HG02588 (cell line): ENCODE results near the gene FOXF1.

Experiments used
- ATAC-seq: cut with Tn5 transposase; IDR thresholded peaks from one replicate; pipeline ENCODE4 v1.9.1; 2021; ENCODE audit warnings: mild to moderate bottlenecking, moderate library complexity; ENCODE audit not compliant: unreplicated experiment

The FOXF1 gene

GRCh38 chr16:86531641-86532525 is 21.6 kb downstream of the FOXF1 start:
- ATAC-seq = no peak

DNA sequence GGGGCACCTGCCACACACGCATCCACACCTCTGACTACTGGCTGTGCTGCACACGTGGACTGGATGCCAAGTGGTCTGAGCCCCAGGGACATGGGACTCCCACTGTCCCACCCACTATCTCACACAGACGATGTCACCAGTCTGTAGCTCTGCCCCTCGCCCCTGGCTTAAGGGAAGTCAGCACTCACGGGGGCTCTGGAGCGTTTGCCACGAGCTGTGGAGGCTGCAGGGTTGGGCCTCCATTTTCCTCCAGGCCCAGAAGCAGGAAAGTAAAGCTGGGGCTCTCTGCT is 22.1 kb downstream of the FOXF1 start:
- no peak for ATAC-seq

GRCh38 chr16:86533076-86533475 is 22.7 kb downstream of the FOXF1 start:
- ATAC-seq = no peak

DNA sequence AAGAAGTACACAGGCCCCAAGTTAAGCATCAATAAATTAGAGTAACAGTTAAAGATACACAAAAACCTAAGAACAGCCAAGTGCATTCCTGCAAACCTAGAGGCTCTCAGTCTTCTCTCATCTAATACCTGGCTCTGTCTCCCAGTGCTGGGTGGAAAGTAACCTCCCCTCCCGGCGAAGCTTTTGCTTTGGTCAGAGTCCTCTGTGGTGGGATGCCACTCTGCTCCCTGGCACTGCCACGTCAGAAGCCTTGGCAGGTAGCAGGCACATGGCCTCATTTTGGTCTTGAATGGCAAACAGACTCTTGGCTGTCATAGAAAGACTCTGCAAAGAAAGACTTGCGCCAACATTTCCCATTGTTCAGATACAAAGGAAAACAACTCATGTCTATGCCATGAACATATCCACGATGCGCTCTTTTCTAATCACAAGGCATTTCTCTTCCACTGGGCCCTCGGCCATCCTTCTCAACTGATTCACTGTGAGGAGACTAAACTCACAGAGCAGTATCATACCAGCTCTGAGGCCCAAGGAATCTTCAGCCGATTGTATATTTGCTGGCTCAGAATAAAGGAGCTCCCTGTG is 23.5 kb downstream of the FOXF1 start:
- no peak for ATAC-seq

GRCh38 chr16:86534779-86535615 is 24.7 kb downstream of the FOXF1 start:
- no peak for ATAC-seq

DNA sequence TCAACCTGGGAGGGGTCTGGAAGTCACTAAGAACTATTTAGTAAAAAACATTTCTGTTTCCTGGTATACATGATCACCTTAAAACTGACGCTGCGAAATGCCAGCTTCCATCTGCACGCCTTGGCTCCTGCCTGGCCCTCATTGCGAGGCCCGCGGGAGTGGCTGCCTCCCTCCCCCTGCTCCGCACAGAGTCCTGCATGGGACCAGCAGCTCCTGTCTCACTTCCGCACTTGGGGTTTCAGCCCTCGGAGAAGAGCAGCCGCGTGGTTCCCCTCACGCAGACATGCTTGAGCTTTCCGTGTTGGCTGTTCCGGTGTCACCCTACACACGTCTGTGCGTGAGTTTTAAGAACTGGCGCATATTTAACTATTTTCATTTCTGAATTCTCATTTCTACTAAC is 26.3 kb downstream of the FOXF1 start:
- ATAC-seq = no peak

GRCh38 chr16:86537486-86537885 is 27.2 kb downstream of the FOXF1 start:
- ATAC-seq = no peak

DNA sequence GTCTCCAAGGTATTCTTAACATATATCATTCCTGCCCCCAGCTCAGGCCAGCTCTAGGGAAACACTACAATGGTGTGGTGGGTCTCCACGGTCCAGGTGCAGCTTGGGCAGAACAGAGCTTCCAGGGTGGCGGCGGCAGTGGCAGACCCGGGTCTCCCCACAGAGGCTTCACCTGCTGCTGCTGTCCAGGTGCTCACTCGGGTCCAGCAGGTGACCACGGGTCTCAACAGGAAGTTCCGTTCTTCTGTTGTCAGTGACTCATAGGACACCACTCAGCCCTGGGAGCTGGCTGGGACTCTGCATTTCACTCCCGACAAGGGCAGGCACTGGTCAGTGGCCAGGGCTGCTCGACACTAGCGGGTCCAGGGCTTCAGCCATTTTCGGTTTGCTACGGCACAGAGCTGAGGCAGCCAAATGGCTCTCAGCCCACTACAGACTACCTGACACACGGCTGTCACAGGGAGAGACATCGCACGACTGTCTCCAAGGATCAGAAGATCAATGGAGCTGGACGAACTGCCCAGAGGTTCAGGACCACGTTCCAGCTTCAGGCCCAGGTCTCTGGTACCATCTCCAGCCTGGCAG is 28.0 kb downstream of the FOXF1 start:
- ATAC-seq = no peak

DNA sequence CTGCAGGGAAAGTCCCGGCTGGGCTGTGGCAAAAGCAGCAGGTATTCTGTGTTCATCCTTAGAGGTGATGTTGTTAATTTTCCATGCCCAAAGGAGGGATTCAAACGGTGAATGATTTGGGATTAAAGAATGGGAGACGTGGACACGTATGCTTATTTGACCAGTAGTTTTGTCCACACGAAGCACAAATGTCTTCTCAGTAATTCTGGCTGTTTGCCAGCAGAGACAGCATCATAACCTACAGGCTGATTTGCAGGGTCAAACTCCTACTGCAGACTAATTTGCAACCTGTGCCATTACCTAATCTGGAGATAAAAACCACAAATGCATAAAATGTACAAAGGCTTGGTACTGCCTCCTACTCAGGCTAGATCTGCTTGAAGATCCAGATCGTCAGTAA is 30.6 kb downstream of the FOXF1 start:
- ATAC-seq = no peak

DNA sequence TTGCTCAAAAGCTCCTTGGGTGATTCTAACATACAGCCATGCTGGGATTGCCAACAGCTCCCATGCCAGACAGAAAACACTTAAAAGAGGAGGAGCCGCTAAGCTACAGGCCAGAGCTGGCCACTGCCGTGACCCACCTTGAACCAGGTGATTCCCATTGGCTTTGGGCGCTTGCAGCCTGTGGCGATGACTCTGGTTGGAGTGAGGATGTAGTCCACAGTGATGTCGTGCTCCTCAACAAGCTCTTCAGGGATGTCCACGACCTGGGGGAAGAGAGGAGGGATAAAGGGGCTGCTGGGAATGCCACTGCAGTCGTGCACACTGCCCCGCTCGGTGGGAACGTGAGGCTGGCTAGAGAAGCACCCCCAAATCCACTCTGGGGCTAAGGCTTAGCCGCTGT is 31.2 kb downstream of the FOXF1 start:
- no peak for ATAC-seq

DNA sequence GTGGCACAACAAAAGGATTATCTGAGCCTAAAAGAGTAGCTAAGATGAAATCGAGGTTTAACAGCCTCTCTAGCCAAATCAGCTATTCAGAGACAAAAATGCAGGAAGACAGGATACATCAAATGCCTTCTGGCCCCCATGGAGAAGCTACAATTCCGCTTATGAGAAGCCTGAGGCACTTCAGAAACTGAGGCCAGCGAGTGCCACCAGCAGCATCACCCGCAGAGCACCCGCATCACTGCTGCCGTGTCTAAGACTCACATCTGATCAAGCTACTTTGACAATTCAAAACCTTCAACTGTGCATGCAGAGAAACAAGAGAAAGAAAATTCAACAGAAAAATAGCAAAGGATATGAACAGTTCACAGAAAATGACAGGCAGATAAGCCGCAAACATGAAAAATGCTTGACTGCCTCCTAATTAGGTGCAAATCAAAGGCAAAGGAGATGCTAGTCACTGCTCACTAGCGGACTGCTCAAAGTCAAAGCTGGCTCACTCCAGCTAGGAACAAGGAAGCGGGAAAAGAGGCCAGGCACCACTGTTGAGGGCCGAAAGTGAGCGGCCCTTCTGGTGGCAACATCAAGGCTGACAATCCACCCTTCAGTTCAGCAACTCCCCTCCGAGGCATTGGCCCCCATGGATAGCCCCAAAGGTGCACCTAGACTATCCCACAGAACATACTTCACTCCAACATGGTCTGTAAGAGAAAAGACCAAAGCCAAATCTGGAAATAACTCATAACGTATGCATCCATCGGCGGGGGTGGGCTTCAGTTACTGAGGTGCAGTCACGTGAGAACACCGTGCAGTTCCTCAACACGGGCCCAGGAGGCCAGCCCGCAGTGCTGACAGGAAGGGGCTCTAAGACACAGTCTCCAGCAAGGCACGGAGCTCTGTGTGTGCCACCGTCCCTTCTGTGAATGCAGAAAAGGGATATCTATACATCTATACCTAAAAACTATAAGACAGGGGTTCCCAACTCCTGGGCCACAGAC is 32.7 kb downstream of the FOXF1 start:
- no peak for ATAC-seq

GRCh38 chr16:86545481-86545880 is 35.2 kb downstream of the FOXF1 start:
- ATAC-seq = no peak

DNA sequence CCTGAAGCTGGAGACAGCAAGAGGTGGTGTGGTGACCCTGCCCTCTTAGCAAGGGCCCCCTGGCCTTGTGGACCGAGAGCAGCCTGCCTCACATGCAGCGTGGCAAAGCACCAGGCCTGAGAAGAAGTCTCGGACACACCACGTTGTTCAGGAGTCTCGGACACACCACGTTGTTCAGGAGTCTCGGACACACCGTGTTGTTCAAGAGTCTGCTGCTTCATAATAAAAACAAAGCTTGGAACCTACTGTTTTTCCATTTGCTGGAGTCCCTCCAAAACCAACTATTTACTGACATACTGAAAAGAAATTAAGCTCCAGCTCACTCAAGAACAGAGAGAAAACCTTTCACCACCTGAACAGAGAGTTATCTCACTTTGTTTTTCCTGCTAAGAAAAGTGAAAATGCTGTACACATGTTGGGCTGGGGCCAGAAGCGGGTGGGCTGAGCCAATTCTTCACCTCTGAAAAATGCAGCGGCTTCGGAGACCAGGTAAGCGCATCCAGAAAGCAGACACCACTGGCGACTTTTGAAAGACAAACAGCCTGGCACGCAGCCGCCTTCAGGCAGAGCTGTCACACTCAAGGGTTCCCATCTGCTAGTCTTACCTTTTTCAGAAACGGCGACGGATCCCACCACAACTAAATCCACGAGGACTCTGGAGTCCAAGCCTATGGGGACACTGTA is 35.8 kb downstream of the FOXF1 start:
- ATAC-seq = no peak

DNA sequence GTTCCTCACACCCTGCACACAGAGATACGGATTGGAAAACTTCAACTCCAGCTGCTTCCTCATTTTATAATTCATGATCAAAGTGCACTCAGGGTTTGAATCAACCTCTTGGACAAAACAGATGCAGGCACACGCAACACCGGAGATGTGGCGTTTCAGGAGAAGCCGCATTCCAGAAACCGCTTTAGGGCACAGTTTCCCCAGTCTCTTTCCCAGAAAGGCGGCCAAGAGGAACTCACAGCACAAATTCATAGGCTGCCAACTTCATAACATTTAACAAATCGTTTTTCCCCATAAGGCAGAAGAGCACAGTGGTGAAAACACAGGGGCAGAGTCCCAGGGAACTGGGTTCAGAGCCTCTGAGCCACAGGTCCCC is 36.3 kb downstream of the FOXF1 start:
- no peak for ATAC-seq

DNA sequence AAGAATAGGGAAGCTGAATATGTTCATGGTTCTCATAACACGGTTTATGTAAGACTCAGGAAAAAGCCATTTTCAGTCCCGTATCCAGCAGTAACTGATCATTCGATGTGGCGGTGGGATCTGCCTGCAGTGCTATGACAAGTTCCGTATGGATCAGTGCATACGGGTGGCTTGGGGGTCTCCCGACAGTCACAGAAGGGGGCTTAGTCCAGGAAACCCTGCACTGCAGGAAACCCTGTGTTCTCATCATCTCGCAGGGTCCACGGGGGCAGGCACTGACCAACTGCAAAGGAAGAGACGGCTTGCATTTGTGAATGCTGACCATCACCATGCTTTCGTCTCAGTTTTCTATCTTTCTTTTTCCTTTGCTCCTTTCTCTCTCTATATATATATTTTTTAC is 37.0 kb downstream of the FOXF1 start:
- no peak for ATAC-seq

GRCh38 chr16:86549076-86549892 is 39.0 kb downstream of the FOXF1 start:
- no peak for ATAC-seq

- no peak for ATAC-seq
These were observed 39.5 kb downstream of the FOXF1 start for GRCh38 chr16:86549893-86550190.

DNA sequence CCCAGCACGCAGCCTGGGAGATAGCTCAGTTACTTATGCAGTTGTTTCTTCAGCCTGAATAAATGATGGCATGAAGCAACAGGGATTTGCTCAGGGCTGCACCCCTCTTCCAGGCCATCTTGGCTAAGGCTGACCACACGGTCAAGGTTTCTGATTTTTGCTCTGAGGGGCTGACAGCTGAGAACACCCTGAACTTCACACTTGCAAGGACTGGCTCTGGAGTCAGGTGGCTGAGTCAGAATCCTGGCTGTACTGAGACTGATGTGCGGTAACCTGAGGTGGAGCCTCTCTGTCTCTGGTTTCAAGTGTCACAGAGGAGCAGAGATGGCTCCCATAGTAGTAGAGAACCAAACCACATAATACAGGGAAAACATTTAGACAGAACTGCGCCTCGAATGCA is 40.0 kb downstream of the FOXF1 start:
- no peak for ATAC-seq

GRCh38 chr16:86553356-86553755 is 43.0 kb downstream of the FOXF1 start:
- no peak for ATAC-seq
